Measurements from ENCODE around the gene TRIM62.

Gene TRIM62

GRCh38 chr1:33181921-33182341, at the start of gene TRIM62:
TSS of gene TRIM62 (minus strand) at chr1:33182043. CDS start at chr1:33181432, 611 bp downstream.
- DNase-seq (ENCODE audit: low read depth in 2 of 2): peak; percentile 60 to 66

DNA sequence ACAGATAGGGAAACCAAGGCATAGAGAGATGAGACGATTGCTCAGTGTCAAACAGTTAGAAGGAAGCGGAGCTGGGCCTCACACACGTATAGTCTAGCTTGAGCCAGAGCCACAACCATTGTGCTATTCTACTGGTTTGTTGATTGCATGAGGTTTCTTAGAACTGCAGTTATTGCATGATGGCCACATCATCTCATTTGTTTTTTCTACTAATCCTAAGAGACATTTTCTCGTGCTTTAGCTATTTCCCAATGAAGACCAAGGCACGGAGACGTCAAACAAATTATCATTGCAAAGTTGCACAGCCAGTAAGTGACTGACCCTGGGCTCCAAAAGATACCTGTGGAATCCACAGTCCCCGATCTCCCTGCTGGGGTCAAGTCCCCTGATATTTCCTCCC, 49.3 kb upstream of the TRIM62 start:
- no peak for DNase-seq (ENCODE audit: low read depth in 2 of 2)

GRCh38 chr1:33228935-33229487, 47.2 kb upstream of the TRIM62 start:
- no peak for DNase-seq (ENCODE audit: low read depth in 2 of 2)

GRCh38 chr1:33225586-33225985, 43.7 kb upstream of the TRIM62 start:
- DNase-seq (ENCODE audit: low read depth in 2 of 2): no peak

DNA sequence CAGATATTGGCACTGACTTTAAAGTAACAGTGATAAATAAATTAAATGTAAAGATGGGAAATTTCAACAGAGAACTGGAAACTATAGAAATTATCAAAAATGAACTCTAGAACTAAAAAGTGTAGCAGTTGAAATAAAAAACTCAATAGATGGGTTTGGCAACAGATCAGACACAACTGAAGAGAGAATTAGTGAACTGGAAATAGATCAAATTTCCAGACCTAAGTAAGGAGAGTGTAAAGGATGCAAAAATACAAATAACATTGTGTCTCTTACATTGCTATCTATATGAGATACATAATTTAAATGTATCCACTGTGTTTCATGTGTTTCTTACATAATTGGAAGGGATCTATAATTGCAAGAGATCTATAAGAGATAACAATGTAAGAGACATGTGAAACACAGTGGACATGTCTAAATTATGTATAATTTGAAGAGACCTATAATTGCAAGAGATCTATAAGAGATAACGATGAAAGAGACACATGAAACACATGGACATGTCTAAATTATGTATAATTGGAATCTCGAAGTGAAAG, 42.4 kb upstream of the TRIM62 start:
- no peak for DNase-seq (ENCODE audit: low read depth in 2 of 2)

GRCh38 chr1:33222381-33222780, 40.5 kb upstream of the TRIM62 start:
- DNase-seq (ENCODE audit: low read depth in 2 of 2): no peak

- no peak for DNase-seq (ENCODE audit: low read depth in 2 of 2)
These were observed 39.5 kb upstream of the TRIM62 start for GRCh38 chr1:33221385-33221758.

DNA sequence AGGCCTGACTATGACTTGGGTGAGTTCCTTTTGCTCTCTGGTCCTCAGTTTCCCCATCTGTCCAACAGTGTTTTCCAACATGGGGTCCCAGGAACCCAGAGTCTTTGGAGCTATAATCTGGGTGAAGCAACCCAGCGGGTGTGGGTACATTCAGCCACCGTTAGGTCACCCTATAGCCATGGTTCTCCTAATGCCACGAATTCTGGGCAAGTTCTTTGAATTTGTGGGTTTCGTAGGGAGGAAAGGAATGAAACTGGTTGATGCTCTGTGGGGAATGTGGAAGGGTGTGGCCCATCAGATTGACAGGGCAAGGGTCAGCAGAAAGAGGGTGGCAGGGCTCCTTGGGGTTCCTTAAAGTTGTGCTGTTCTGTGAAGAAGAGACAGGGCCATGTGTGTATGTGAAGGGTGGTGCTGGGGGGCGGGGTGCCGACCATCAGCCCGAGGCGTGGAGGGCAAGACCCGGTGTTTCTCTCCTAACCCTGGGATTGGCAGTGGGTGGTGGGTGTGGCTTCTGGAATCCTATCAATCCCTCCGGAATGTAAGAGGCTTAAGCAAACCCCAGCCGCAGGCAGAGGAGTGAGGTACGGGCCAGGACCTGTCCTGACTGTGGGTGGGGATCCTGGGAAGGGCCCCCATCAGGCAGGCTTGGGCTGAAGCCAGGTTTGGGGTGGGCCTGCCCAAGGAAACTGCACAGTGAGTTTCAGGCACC, 39.0 kb upstream of the TRIM62 start:
- no peak for DNase-seq (ENCODE audit: low read depth in 2 of 2)

- DNase-seq (ENCODE audit: low read depth in 2 of 2): no peak
These were observed 38.2 kb upstream of the TRIM62 start for GRCh38 chr1:33219886-33220661.

GRCh38 chr1:33211972-33212371, 30.1 kb upstream of the TRIM62 start:
- no peak for DNase-seq (ENCODE audit: low read depth in 2 of 2)

GRCh38 chr1:33206340-33206739, 24.5 kb upstream of the TRIM62 start:
- no peak for DNase-seq (ENCODE audit: low read depth in 2 of 2)

DNA sequence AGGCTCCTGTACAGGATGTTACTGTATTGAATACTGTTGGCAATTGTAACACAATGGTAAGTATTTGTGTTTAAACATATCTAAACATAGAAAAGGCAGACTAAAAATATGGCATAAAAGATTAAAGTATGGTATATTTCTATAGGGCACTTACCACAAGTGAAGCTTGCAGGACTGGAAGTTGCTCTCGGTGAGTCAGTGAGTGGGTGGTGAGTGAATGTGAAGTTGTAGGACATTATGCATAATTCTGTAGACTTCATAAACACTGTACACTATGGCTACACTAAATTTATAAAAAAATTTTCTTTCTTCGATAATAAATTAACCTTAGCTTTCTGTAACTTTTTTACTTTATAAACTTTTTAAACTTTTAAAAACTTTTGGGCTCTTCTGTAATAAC, 13.7 kb upstream of the TRIM62 start:
- no peak for DNase-seq (ENCODE audit: low read depth in 2 of 2)

DNA sequence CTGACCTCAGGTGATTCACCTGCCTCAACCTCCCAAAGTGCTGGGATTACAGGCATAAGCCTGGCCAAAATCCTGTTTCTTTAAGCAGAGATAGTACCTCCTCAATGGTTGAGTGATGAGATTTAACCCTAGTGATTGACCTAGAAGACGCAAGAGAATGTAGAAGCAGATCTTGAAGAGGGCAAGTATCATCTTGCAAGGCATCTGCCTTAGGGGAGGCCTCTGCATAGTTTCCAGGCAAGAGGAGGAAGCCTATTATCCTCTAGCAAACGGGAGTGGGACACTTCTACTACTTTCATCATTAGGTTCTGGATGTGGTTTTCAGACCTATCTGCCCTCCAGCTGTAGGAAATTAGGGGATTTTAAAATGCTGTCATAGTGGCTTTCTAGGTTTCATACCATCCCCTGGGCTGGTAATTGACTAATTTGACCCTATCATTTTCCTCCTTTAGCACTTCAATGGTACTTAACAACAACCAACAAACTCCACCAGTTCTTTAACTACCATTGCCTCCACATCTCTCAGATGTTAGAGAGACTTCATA, 10.0 kb upstream of the TRIM62 start:
- no peak for DNase-seq (ENCODE audit: low read depth in 2 of 2)

DNA sequence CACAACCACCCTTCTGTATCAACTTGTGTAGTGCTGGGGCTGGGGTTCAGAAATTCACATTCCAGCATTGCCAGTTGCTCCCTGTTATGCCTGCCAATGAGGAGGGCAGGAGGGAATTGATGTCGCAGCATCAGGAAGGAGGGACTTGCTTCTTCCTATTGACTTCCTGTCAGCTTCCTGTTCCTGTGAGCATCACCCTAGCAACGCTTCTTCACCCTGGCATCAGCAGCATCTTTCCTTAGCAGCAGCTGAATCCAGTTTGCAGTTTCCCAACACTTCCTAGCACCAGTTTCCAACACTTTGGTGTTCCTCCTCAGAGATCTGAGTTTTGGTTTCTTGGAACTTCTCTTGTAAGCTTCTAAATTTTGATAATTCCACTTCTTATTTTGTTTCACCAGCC, 8.9 kb upstream of the TRIM62 start:
- no peak for DNase-seq (ENCODE audit: low read depth in 2 of 2)

DNA sequence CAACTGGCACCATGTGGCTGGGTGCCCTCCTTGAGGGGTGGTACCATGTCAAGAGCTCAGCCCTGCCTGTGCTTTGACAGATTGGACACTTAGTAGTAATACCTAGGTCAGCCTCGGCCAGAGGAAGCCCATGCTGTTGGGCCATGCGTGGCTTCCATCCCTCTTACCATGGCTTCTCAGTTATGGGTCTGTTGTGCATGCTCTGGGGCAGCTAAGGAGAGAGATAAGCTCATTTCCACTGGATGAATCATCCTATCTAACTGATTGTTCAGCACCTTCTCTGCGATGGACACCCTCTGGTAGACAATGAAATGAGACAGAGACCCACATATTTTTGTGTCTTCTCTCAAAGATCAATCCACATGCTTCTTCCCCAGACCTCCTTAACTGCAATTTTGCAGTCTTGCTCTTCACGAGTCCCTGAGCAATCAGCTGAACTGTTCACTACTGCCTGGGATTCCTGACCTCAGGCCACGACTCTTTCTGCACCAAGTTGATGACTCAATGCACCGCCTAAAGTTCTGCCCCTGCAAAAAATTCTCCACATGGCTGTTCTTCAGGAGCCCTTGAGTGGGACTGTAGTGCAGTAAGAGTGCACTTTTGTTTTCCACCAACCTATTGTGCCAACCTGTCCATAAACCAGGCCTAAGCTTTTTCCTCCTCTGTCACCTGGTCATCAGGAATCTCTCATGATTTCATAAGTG, 6.9 kb upstream of the TRIM62 start:
- no peak for DNase-seq (ENCODE audit: low read depth in 2 of 2)

DNA sequence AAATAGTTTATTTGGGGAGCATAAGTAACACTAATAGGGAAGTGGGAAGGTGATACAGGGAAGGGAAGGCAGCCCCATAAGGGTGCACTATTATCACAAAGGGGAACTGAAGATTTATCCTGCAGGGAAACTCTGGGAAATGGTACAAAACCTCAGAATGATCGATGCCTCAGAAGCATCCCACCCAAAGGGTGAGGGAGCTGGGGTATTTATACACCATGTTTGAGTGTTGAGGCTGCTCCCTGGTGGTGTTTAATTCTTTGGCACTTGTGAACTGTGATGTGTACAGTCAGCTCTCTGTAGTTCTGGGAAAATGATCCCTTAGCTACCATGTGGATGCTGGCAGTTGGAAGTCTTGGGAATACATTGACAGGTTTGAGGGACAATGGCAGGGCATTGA, 5.1 kb upstream of the TRIM62 start:
- no peak for DNase-seq (ENCODE audit: low read depth in 2 of 2)

DNA sequence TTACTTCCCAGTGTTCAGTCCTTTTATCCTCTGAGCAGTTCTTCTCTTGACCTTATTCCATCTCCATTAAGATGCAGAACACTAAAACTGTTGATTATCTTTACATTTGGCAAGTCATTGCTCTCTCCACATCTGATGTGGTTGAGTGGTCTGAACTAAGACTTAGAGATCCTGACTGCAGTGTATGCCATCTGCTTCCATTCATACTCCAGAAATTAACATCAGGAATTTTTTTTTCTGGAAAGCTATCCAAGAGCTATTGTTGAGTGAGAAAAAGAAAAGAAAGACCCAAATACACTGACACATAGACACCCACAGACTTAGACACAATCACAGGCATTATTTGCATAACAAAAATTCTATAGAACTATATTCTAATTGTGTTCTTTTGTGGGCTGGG, 3.7 kb upstream of the TRIM62 start:
- no peak for DNase-seq (ENCODE audit: low read depth in 2 of 2)

GRCh38 chr1:33183306-33183705, 1.5 kb upstream of the TRIM62 start:
- DNase-seq (ENCODE audit: low read depth in 2 of 2): no peak

GRCh38 chr1:33182896-33183295, 1.1 kb upstream of the TRIM62 start:
- no peak for DNase-seq (ENCODE audit: low read depth in 2 of 2)

- DNase-seq (ENCODE audit: low read depth in 2 of 2): no peak
These were observed 578 bp upstream of the TRIM62 start for GRCh38 chr1:33182401-33182841.
